Hepatocyte (in vitro differentiated cells): ENCODE data around the gene OPN3. TPM values are rescaled to one million over a fixed set of nuclear protein-coding genes. Genes with fewer than 3 reads are reported as not detected.

Experiments used
- DNase-seq: peaks from one replicate; pipeline ENCODE4 v3.0.0-alpha.2; 2016; ENCODE audit warnings: low spot score
- H2AFZ ChIP-seq: fragments of 200-600 bp; sonication (generic); 2 replicates; pipeline ENCODE4 v1.6.0; 2016; ENCODE audit warnings: antibody characterized with exemption, mild to moderate bottlenecking
- H3K27ac ChIP-seq: fragments of 200-600 bp; sonication (generic); 2 replicates; pipeline ENCODE4 v1.5.1; 2016; ENCODE audit warnings: mild to moderate bottlenecking
- H3K27me3 ChIP-seq: fragments of 200-600 bp; sonication (generic); 2 replicates; pipeline ENCODE4 v1.6.1; 2016
- H3K36me3 ChIP-seq: fragments of 200-600 bp; sonication (generic); replicated peaks from 2 replicates; pipeline ENCODE4 v1.5.1; 2016; ENCODE audit warnings: low read depth; ENCODE audit not compliant: insufficient read depth
- H3K4me1 ChIP-seq: fragments of 200-600 bp; sonication (generic); 2 replicates; pipeline ENCODE4 v1.5.1; 2016; ENCODE audit warnings: mild to moderate bottlenecking, moderate library complexity; ENCODE audit not compliant: insufficient read depth
- H3K4me2 ChIP-seq: fragments of 200-600 bp; sonication (generic); 2 replicates; pipeline ENCODE4 v1.6.0; 2016
- H3K4me3 ChIP-seq: fragments of 200-600 bp; sonication (generic); 2 replicates; pipeline ENCODE4 v1.5.1; 2016; ENCODE audit warnings: mild to moderate bottlenecking
- H3K79me2 ChIP-seq: fragments of 200-600 bp; sonication (generic); 2 replicates; pipeline ENCODE4 v1.6.0; 2017; ENCODE audit warnings: mild to moderate bottlenecking
- H3K9me2 ChIP-seq: fragments of 200-600 bp; sonication (generic); replicated peaks from 2 replicates; pipeline ENCODE4 v1.6.0; 2017; ENCODE audit warnings: mild to moderate bottlenecking; ENCODE audit not compliant: insufficient read depth
- H3K9me3 ChIP-seq: fragments of 200-600 bp; sonication (generic); 2 replicates; pipeline ENCODE4 v1.5.1; 2016; ENCODE audit warnings: low read depth, mild to moderate bottlenecking
- H4K20me1 ChIP-seq: fragments of 200-600 bp; sonication (generic); 2 replicates; pipeline ENCODE4 v1.6.0; 2016; ENCODE audit warnings: mild to moderate bottlenecking; ENCODE audit not compliant: insufficient read depth, poor library complexity, severe bottlenecking
- CTCF ChIP-seq: fragments of 200-600 bp; sonication (generic); IDR thresholded peaks from 2 replicates; pipeline ENCODE4 v1.5.1; 2016; ENCODE audit warnings: antibody characterized with exemption, mild to moderate bottlenecking; ENCODE audit not compliant: poor library complexity
- EZH2 ChIP-seq: fragments of 200-600 bp; sonication (generic); IDR thresholded peaks from 2 replicates; pipeline ENCODE4 v1.6.1; 2016; ENCODE audit warnings: antibody characterized with exemption, mild to moderate bottlenecking, borderline replicate concordance
- EZH2phosphoT487 ChIP-seq: fragments of 200-600 bp; sonication (generic); IDR thresholded peaks from one replicate; pipeline ENCODE4 v1.6.1; 2018; ENCODE audit warnings: antibody characterized with exemption, mild to moderate bottlenecking, low read depth, moderate library complexity; ENCODE audit not compliant: unreplicated experiment, severe bottlenecking
- WGBS: methylation state at CpG from one replicate; pipeline ENCODE4 v1.1.6; 2016; ENCODE audit warnings: low lambda C conversion rate; ENCODE audit errors: missing lambda C conversion rate; 5-methylcytosine and 5-hydroxymethylcytosine counted together
- polyA plus RNA-seq: library from polyadenylated mRNA; unstranded; fragments of >200 nt; fragmentation: Nextera tagmentation; extraction: Ambion mirVana; gene quantifications from 2 replicates; pipeline ENCODE4 v1.2.1, GENCODE V29; 2016
- total RNA-seq: library from RNA; depleted of rRNA; stranded (reverse); fragments of >200 nt; gene quantifications from 2 replicates; pipeline ENCODE4 v1.2.3, GENCODE V29; 2014

The OPN3 gene
- total and polyA plus RNA-seq, 2 experiments from 2014 or later: 40.0 to 75.8 TPM

- no peaks in the 10 kb centered on the region for H4K20me1 ChIP-seq
- H2AFZ ChIP-seq: no peak overlapping the region
- H3K27ac ChIP-seq: no peak overlapping the region
- no peak overlapping the region for H3K4me3 ChIP-seq
- no peak for DNase-seq
- H3K9me2 ChIP-seq: no peaks in the 10 kb centered on the region
- no peaks in the 10 kb centered on the region for H3K9me3 ChIP-seq
- H3K79me2 ChIP-seq: no peaks in the 10 kb centered on the region
- H3K4me1 ChIP-seq: no peaks in the 10 kb centered on the region
- WGBS: 94% methylated on average over 22 of the region's 22 CpGs
- H3K27me3 ChIP-seq: no peaks in the 10 kb centered on the region
- no peak overlapping the region for H3K4me2 ChIP-seq
- no peak for TF ChIP-seq EZH2phosphoT487
- TF ChIP-seq CTCF: no peak
- TF ChIP-seq EZH2: no peak
- H3K36me3 ChIP-seq: no peaks in the 10 kb centered on the region
These were observed 88.2 kb downstream of the OPN3 start for GRCh38 chr1:241551759-241552638.

GRCh38 chr1:241550318-241550717 is 89.9 kb downstream of the OPN3 start:
- Histone ChIP-seq H3K27ac (no peak overlapping the region), H2AFZ (no peak overlapping the region), H3K36me3 (no peaks in the 10 kb centered on the region), H4K20me1 (no peaks in the 10 kb centered on the region), H3K9me2 (no peaks in the 10 kb centered on the region), H3K79me2 (no peaks in the 10 kb centered on the region), H3K27me3 (no peaks in the 10 kb centered on the region), H3K4me3 (no peak overlapping the region), H3K4me2 (no peak overlapping the region), H3K9me3 (no peaks in the 10 kb centered on the region), H3K4me1 (no peaks in the 10 kb centered on the region)
- DNase-seq: no peak
- WGBS: 59% methylated on average over 1 of the region's 1 CpG
- no peak for TF ChIP-seq CTCF
- no peak for TF ChIP-seq EZH2phosphoT487
- TF ChIP-seq EZH2: no peak

GRCh38 chr1:241548008-241548407 is 92.2 kb downstream of the OPN3 start:
- Histone ChIP-seq H3K4me2 (no peak overlapping the region), H3K27ac (no peak overlapping the region), H3K27me3 (no peaks in the 10 kb centered on the region), H2AFZ (no peak overlapping the region), H3K79me2 (no peaks in the 10 kb centered on the region), H4K20me1 (no peaks in the 10 kb centered on the region), H3K9me3 (no peaks in the 10 kb centered on the region), H3K4me3 (no peak overlapping the region), H3K9me2 (no peaks in the 10 kb centered on the region), H3K4me1 (no peaks in the 10 kb centered on the region), H3K36me3 (no peaks in the 10 kb centered on the region)
- TF ChIP-seq EZH2phosphoT487: no peak
- TF ChIP-seq EZH2: no peak
- TF ChIP-seq CTCF: no peak
- WGBS: 100% methylated on average over 1 of the region's 2 CpGs
- DNase-seq: no peak

Other genes starting within 250 kb of the OPN3 start
- 84.5 and 96.7 TPM in 2 replicates for gene FH, start 120.6 kb downstream of the OPN3 start, total RNA-seq
- gene FH, start 120.6 kb downstream of the OPN3 start, polyA plus RNA-seq: 62.7 and 65.4 TPM in 2 replicates
- 1.4 and 2.0 TPM in 2 replicates for gene KMO, start 108.0 kb downstream of the OPN3 start, total RNA-seq
- gene KMO, start 108.0 kb downstream of the OPN3 start, polyA plus RNA-seq: 0.22 and 2.8 TPM in 2 replicates
- 20.9 and 21.1 TPM in 2 replicates for gene CHML, start within 50 bp of the OPN3 start, total RNA-seq
- gene CHML, start within 50 bp of the OPN3 start, polyA plus RNA-seq: 3.9 and 4.4 TPM in 2 replicates
- 0.07 TPM in 1 of 2 replicates, not detected in the other for gene WDR64, start 11.9 kb upstream of the OPN3 start, total RNA-seq
- gene WDR64, start 11.9 kb upstream of the OPN3 start, polyA plus RNA-seq: not detected in 2 replicates
- 1.6 and 5.0 TPM in 2 replicates for gene EXO1, start 207.8 kb upstream of the OPN3 start, total RNA-seq
- gene EXO1, start 207.8 kb upstream of the OPN3 start, polyA plus RNA-seq: 1.00 and 3.1 TPM in 2 replicates